Measurements from ENCODE around the gene S100A6.
A peak's percentile ranks its signal among the peaks of the same experiment; 100 is the strongest.
"Not testable (repeated sequence)": the region's sequence is repeated elsewhere in the genome, so short reads cannot be mapped to it uniquely, and the experiment has no call there.

Gene S100A6

DNA sequence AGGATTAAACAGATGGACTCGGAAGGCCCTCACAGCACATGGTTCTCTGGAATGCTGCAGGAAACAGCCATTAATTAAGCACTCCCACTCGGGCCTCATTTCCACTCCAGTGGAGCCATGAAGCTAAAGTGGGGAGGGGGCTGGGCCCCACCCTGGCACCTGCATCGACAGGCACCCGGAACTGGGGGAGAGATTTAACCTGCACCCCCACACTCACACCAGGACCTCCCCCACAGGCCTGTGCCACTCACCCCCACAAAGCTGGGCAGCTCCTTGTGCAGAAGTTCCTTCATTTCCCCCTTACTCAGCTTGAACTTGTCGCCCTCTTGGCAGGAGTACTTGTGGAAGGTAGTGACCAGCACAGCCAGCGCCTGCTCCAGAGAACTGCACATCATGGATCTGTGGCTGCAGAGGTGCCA lies 27.7 kb upstream of the S100A6 start:
- no peak for ATAC-seq (ENCODE audit: low read depth)
- H3K27me3 ChIP-seq (ENCODE audit: insufficient read depth, poor library complexity, severe bottlenecking) = no peaks in the 10 kb centered on the region
- no peaks in the 10 kb centered on the region for H3K9me3 ChIP-seq (ENCODE audit: severe bottlenecking)
- no peak for DNase-seq (ENCODE audit: low spot score)
- TF ChIP-seq, protein P1, sequence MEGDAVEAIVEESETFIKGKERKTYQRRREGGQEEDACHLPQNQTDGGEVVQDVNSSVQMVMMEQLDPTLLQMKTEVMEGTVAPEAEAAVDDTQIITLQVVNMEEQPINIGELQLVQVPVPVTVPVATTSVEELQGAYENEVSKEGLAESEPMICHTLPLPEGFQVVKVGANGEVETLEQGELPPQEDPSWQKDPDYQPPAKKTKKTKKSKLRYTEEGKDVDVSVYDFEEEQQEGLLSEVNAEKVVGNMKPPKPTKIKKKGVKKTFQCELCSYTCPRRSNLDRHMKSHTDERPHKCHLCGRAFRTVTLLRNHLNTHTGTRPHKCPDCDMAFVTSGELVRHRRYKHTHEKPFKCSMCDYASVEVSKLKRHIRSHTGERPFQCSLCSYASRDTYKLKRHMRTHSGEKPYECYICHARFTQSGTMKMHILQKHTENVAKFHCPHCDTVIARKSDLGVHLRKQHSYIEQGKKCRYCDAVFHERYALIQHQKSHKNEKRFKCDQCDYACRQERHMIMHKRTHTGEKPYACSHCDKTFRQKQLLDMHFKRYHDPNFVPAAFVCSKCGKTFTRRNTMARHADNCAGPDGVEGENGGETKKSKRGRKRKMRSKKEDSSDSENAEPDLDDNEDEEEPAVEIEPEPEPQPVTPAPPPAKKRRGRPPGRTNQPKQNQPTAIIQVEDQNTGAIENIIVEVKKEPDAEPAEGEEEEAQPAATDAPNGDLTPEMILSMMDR (IDR thresholded peaks at IDR 0.05; ENCODE audit: poor library complexity, severe bottlenecking) = no peak
- H3K4me3 ChIP-seq (ENCODE audit: severe bottlenecking) = peak overlapping the region; percentile 54
- peak overlapping the region; percentile 100 for H3K27ac ChIP-seq (ENCODE audit: poor library complexity, severe bottlenecking)
- peaks cover 65% of the 10 kb centered on the region for H3K36me3 ChIP-seq (ENCODE audit: low read depth)
- peaks cover 21% of the 10 kb centered on the region for H3K4me1 ChIP-seq (ENCODE audit: insufficient read depth, poor library complexity, severe bottlenecking)

DNA sequence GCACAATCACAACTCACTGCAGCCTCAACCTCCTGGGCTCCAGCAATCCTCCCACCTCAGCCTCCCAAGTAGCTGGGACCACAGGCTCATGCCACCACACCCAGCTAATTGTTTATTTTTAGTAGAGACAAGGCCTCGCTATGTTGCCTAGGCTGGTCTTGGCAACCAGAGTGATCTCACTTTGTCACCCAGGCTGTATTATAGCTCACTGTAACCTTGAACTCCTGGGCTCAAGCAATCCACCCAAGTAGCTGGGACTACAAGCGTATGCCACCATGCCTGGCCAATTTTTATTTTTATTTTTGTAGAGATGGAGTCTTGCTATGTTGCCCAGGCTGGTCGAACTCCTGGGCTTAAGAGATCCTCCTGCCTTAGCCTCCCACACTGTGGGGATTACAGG lies 26.2 kb upstream of the S100A6 start:
- not testable (repeated sequence) for DNase-seq (ENCODE audit: low spot score); H3K4me1 ChIP-seq (ENCODE audit: insufficient read depth, poor library complexity, severe bottlenecking); ATAC-seq (ENCODE audit: low read depth); H3K9me3 ChIP-seq (ENCODE audit: severe bottlenecking); H3K27me3 ChIP-seq (ENCODE audit: insufficient read depth, poor library complexity, severe bottlenecking)
- Histone ChIP-seq H3K36me3 (ENCODE audit: low read depth) (peaks cover 80% of the 10 kb centered on the region), H3K4me3 (ENCODE audit: severe bottlenecking) (peak overlapping the region; percentile 54), H3K27ac (ENCODE audit: poor library complexity, severe bottlenecking) (peak overlapping the region; percentile 100)

DNA sequence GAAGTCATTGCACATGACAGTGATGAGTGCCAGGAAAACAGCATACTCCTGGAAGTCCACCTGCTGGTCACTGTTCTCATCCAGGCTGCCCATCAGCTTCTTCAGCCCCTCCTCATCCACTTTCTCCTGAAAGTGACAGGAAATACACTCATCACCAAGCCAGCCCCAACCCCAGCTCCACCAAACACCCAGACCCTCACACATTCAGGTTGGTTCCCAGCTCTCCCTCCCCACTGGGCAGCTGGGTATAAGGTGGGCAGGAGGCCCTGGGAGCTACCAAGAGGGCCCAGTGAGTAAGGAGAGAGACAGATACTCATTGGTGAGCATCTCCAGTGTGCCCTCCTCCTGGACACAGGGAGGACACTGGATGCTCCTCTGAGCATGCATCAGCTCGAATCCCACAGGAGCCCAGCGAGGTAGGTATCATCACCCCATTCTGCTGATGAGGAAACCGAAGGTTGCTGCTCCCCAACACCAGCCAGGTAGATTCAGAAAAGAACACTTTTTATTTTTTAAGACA lies 25.7 kb upstream of the S100A6 start:
- no peak for ATAC-seq (ENCODE audit: low read depth)

DNA sequence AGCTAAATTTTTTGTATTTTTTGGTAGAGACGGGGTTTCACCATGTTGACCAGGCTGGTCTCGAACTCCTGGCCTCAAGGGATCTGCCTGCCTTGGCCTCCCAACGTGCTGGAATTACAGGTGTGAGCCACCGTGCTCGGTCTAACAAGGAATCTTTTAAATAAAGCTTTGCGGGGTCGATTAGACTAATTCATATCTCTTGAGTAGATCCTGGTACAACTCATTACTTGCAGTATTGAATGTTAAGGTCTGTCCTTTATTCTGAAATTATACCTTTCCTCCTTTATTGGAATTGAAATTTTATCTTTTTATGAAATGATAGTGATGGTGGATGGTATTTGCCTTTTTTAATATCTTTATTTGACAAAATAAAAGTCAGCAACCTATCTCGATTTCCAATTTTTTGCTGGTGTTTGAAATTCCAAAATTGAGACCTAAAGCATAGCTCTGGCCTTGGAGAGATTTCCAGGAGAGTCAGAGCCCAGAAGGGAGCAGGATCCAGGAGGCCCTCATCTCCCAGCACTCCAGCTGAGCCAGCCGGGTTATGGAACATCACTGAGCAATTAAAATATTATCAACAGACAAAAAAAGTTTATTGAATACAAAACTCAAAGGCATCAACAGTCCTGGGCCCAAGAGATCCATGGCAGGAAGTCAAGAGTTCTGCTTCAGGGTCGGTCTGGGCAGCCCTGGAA lies 25.1 kb upstream of the S100A6 start:
- TF ChIP-seq, protein P1 (IDR thresholded peaks at IDR 0.05; ENCODE audit: poor library complexity, severe bottlenecking) = no peak
- Histone ChIP-seq H3K27ac (ENCODE audit: poor library complexity, severe bottlenecking) (peak overlapping the region; percentile 100), H3K4me3 (ENCODE audit: severe bottlenecking) (no peak overlapping the region), H3K27me3 (ENCODE audit: insufficient read depth, poor library complexity, severe bottlenecking) (no peaks in the 10 kb centered on the region), H3K9me3 (ENCODE audit: severe bottlenecking) (no peaks in the 10 kb centered on the region), H3K4me1 (ENCODE audit: insufficient read depth, poor library complexity, severe bottlenecking) (peaks cover 2% of the 10 kb centered on the region), H3K36me3 (ENCODE audit: low read depth) (peaks cover 91% of the 10 kb centered on the region)
- peak; percentile 30 for DNase-seq (ENCODE audit: low spot score)
- ATAC-seq (ENCODE audit: low read depth) = no peak

More for the DNA sequence above, 25.7 kb upstream of the S100A6 start:
- no peak for DNase-seq (ENCODE audit: low spot score)
- H3K9me3 ChIP-seq (ENCODE audit: severe bottlenecking) = no peaks in the 10 kb centered on the region
- TF ChIP-seq, protein P1 (IDR thresholded peaks at IDR 0.05; ENCODE audit: poor library complexity, severe bottlenecking) = no peak
- H3K36me3 ChIP-seq (ENCODE audit: low read depth) = peaks cover 85% of the 10 kb centered on the region
- H3K4me3 ChIP-seq (ENCODE audit: severe bottlenecking) = peak overlapping the region; percentile 54
- peak overlapping the region; percentile 100 for H3K27ac ChIP-seq (ENCODE audit: poor library complexity, severe bottlenecking)
- H3K4me1 ChIP-seq (ENCODE audit: insufficient read depth, poor library complexity, severe bottlenecking) = peaks cover 3% of the 10 kb centered on the region
- H3K27me3 ChIP-seq (ENCODE audit: insufficient read depth, poor library complexity, severe bottlenecking) = no peaks in the 10 kb centered on the region

DNA sequence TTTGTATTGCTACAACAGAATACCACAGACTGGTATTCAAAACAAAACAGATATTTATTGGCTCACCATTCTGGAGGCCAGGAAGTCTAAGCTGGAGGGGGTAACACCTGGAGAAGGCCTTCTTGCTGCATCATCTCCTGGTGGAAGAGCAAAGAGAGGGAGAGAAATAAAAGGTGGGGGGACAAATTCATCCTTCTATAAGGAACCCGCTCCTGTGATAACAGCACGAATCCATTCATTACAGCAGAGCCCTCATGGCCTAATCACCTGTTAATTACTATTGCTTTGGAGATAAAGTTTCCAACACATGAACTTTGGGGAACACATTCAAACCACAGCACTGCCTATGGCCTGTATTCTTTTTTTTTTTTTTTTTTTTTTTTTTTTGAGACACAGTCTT lies 24.4 kb upstream of the S100A6 start:
- peaks cover 97% of the 10 kb centered on the region for H3K36me3 ChIP-seq (ENCODE audit: low read depth)

More for the DNA sequence above, 24.4 kb upstream of the S100A6 start:
- no peak overlapping the region for H3K4me3 ChIP-seq (ENCODE audit: severe bottlenecking)
- peak overlapping the region; percentile 100 for H3K27ac ChIP-seq (ENCODE audit: poor library complexity, severe bottlenecking)
- H3K27me3 ChIP-seq (ENCODE audit: insufficient read depth, poor library complexity, severe bottlenecking) = no peaks in the 10 kb centered on the region
- TF ChIP-seq, protein P1 (IDR thresholded peaks at IDR 0.05; ENCODE audit: poor library complexity, severe bottlenecking) = no peak
- H3K9me3 ChIP-seq (ENCODE audit: severe bottlenecking) = no peaks in the 10 kb centered on the region
- no peaks in the 10 kb centered on the region for H3K4me1 ChIP-seq (ENCODE audit: insufficient read depth, poor library complexity, severe bottlenecking)
- ATAC-seq (ENCODE audit: low read depth) (peak; percentile 20), DNase-seq (ENCODE audit: low spot score) (peak; percentile 9)

Measured in RWPE2 (cell line).